Measurements from ENCODE around the gene GHRHR. TPM values are rescaled to one million over a fixed set of nuclear protein-coding genes. Genes with fewer than 3 reads are reported as not detected.

Gene GHRHR
- total RNA-seq, 4 donors from 2014 or later: not detected

- H3K27ac ChIP-seq: peak overlapping the region in 2 of 4 donors; percentile 42 to 43
- H3K27me3 ChIP-seq: no peaks in the 10 kb centered on the region
- WGBS, 2 donors: 57 to 66% methylated on average over 3 to 9 of the region's 18 CpGs
- intact Hi-C loops (cut with DNase I): no loop called here
- H3K4me3 ChIP-seq: no peak overlapping the region
- peaks cover 14 to 42% (median 18%) of the 10 kb centered on the region in 3 donors for H3K4me1 ChIP-seq
- H3K36me3 ChIP-seq: no peaks in the 10 kb centered on the region
- TF ChIP-seq POLR2A (IDR thresholded peaks at IDR 0.05) (no peak), CTCF (IDR thresholded peaks at IDR 0.05) (no peak)
- no peaks in the 10 kb centered on the region for H3K9me3 ChIP-seq
- DNase-seq: no peak
Measured at GRCh38 chr7:30992414-30992813, 28.7 kb downstream of the GHRHR start.

GRCh38 chr7:30994206-30995100, 30.7 kb downstream of the GHRHR start:
- Histone ChIP-seq H3K27me3 (no peaks in the 10 kb centered on the region), H3K9me3 (no peaks in the 10 kb centered on the region), H3K4me1 (peaks cover 4 to 26% (median 7%) of the 10 kb centered on the region in 3 donors), H3K36me3 (no peaks in the 10 kb centered on the region), H3K27ac (no peak overlapping the region), H3K4me3 (no peak overlapping the region)
- WGBS, 2 donors: 83 to 87% methylated on average over 12 to 14 of the region's 39 CpGs
- TF ChIP-seq POLR2A (IDR thresholded peaks at IDR 0.05) (no peak), CTCF (IDR thresholded peaks at IDR 0.05) (no peak)
- intact Hi-C loops (cut with DNase I): no loop called here
- DNase-seq: no peak

GRCh38 chr7:30995536-30995935, 31.8 kb downstream of the GHRHR start:
- Histone ChIP-seq H3K27ac (no peak overlapping the region), H3K4me1 (peaks cover 4 to 26% (median 7%) of the 10 kb centered on the region in 3 donors), H3K9me3 (no peaks in the 10 kb centered on the region), H3K4me3 (no peak overlapping the region), H3K36me3 (no peaks in the 10 kb centered on the region), H3K27me3 (no peaks in the 10 kb centered on the region)
- no peak for DNase-seq
- TF ChIP-seq CTCF (IDR thresholded peaks at IDR 0.05) (no peak), POLR2A (IDR thresholded peaks at IDR 0.05) (no peak)
- 59 to 76% methylated on average over 7 of the region's 7 CpGs for WGBS, 2 donors
- intact Hi-C loops (cut with DNase I): no loop called here

GRCh38 chr7:30996256-30996655, 32.5 kb downstream of the GHRHR start:
- 66 to 85% methylated on average over 5 to 6 of the region's 6 CpGs for WGBS, 2 donors
- intact Hi-C loops (cut with DNase I): no loop called here

More at GRCh38 chr7:30996256-30996655, 32.5 kb downstream of the GHRHR start:
- Histone ChIP-seq H3K4me1 (peaks cover 4 to 26% (median 7%) of the 10 kb centered on the region in 3 donors), H3K36me3 (no peaks in the 10 kb centered on the region), H3K27ac (no peak overlapping the region), H3K9me3 (no peaks in the 10 kb centered on the region), H3K4me3 (no peak overlapping the region), H3K27me3 (no peaks in the 10 kb centered on the region)
- no peak for DNase-seq
- TF ChIP-seq CTCF (IDR thresholded peaks at IDR 0.05) (no peak), POLR2A (IDR thresholded peaks at IDR 0.05) (no peak)

All from esophagus squamous epithelium (tissue), 5 donors.